H1 (cell line): ENCODE data around the gene ACTR1B. TPM values are rescaled to one million over a fixed set of nuclear protein-coding genes. Genes with fewer than 3 reads are reported as not detected.

Experiments
- ATF3 ChIP-seq: IDR thresholded peaks from 2 replicates; pipeline ENCODE4 v1.6.1; 2011; ENCODE audit warnings: low read depth, mild to moderate bottlenecking, low read length; ENCODE audit not compliant: insufficient read depth
- BACH1 ChIP-seq: IDR thresholded peaks from 2 replicates; pipeline ENCODE4 v1.6.1; 2012; ENCODE audit warnings: low read length, improper control_type of control experiment
- BCL11A ChIP-seq, 2 experiments: IDR thresholded peaks; one replicate each; pipeline ENCODE4 v1.6.1; 2011; ENCODE audit warnings: low read depth in 2 of 2, low read length in 2 of 2, mild to moderate bottlenecking in 2 of 2
- EGR1 ChIP-seq: IDR thresholded peaks from 2 replicates; pipeline ENCODE4 v1.6.1; 2011; ENCODE audit warnings: low read depth, low read length, borderline replicate concordance
- RAD21 ChIP-seq, 2 experiments: IDR thresholded peaks in 1 of 2; conservative IDR thresholded peaks in 1 of 2; 2 replicates each; pipeline ENCODE4 v1.6.1; 2011; ENCODE audit warnings: low read depth in 2 of 2, low read length in 2 of 2, improper control_type of control experiment in 1 of 2, inconsistent platforms in 1 of 2, mild to moderate bottlenecking in 1 of 2, moderate library complexity in 1 of 2
- TAF7 ChIP-seq: optimal IDR thresholded peaks from 2 replicates; pipeline ENCODE3; 2011; ENCODE audit warnings: low read depth, mild to moderate bottlenecking, inconsistent platforms, low read length, moderate library complexity, borderline replicate concordance
- TBP ChIP-seq: IDR thresholded peaks from 2 replicates; pipeline ENCODE4 v1.6.1; 2011; ENCODE audit warnings: low read depth, low read length, improper control_type of control experiment
- polyA plus RNA-seq, 7 experiments: library from polyadenylated mRNA; depleted of rRNA in 3 of 7; stranded (reverse) in 5 of 7; unstranded in 2 of 7; fragments of >200 nt in 5 of 7; fragments of 200-250 nt in 2 of 7; gene quantifications; 1 replicate in 5 of 7; 2 replicates in 1 of 7; 4 replicates in 1 of 7; pipeline versions ENCODE4 v1.2.1 to v1.2.3, GENCODE V29; 2011 to 2013; ENCODE audit warnings: missing spikeins in 2 of 7, mixed read lengths in 2 of 7
- total RNA-seq: library from RNA; stranded (reverse); fragmentation: NEBNext Ultra II Directional; extraction: Animal tissue kit (Norgen Biotek cat#: 25700); gene quantifications from 2 replicates; pipeline ENCODE4 v1.2.1, GENCODE V29; 2021
- TF ChIP-seq, protein P1 (sequence below): fragments of 300-600 bp; sonication (generic); IDR thresholded peaks from 2 replicates; pipeline ENCODE4 v1.7.1; 2012; ENCODE audit warnings: low read length, moderate library complexity, mild to moderate bottlenecking, inconsistent platforms; ENCODE audit not compliant: insufficient replicate concordance

ACTR1B gene
- total and polyA plus RNA-seq, 2 of the 8 experiments (the other 6 are each of a cell fraction or from before 2014, with no cell fraction given): 40.7 to 56.0 TPM

DNA sequence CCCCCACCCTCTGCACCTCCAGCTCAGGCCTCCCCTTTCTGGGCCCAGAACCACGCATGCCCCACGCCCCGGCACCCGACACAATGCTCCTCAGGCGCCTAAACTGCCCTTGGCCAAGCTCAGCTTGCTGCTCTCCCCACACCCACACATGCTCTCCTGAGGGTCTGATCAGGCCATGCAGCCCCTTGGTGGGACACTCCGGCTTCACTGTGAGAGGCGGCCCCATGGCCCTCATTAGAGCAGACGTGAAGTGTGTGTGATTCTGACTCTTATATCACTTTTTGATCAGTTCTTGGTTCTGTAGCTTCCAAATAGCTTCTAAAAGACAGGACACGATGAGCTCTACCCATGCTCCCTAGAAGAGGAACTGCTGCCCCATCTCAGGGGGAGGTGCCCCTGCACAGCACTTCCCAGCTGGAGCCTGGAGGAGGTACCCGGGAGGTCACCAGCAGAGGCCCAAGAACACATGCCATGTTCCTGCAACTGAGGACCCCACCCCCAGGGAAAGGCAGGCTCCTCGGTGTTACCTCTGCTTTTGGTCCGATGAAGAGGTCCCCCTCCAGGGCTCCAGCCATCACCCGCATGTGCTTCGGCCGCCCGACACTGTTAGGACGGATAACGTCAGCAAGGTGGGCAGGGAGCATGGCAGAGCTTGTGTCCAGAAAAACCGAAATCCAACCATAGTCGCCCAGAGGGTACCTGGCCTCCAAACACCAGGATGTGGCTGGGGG lies 3.6 kb downstream of the ACTR1B start (continued):
- TF ChIP-seq, protein P1, sequence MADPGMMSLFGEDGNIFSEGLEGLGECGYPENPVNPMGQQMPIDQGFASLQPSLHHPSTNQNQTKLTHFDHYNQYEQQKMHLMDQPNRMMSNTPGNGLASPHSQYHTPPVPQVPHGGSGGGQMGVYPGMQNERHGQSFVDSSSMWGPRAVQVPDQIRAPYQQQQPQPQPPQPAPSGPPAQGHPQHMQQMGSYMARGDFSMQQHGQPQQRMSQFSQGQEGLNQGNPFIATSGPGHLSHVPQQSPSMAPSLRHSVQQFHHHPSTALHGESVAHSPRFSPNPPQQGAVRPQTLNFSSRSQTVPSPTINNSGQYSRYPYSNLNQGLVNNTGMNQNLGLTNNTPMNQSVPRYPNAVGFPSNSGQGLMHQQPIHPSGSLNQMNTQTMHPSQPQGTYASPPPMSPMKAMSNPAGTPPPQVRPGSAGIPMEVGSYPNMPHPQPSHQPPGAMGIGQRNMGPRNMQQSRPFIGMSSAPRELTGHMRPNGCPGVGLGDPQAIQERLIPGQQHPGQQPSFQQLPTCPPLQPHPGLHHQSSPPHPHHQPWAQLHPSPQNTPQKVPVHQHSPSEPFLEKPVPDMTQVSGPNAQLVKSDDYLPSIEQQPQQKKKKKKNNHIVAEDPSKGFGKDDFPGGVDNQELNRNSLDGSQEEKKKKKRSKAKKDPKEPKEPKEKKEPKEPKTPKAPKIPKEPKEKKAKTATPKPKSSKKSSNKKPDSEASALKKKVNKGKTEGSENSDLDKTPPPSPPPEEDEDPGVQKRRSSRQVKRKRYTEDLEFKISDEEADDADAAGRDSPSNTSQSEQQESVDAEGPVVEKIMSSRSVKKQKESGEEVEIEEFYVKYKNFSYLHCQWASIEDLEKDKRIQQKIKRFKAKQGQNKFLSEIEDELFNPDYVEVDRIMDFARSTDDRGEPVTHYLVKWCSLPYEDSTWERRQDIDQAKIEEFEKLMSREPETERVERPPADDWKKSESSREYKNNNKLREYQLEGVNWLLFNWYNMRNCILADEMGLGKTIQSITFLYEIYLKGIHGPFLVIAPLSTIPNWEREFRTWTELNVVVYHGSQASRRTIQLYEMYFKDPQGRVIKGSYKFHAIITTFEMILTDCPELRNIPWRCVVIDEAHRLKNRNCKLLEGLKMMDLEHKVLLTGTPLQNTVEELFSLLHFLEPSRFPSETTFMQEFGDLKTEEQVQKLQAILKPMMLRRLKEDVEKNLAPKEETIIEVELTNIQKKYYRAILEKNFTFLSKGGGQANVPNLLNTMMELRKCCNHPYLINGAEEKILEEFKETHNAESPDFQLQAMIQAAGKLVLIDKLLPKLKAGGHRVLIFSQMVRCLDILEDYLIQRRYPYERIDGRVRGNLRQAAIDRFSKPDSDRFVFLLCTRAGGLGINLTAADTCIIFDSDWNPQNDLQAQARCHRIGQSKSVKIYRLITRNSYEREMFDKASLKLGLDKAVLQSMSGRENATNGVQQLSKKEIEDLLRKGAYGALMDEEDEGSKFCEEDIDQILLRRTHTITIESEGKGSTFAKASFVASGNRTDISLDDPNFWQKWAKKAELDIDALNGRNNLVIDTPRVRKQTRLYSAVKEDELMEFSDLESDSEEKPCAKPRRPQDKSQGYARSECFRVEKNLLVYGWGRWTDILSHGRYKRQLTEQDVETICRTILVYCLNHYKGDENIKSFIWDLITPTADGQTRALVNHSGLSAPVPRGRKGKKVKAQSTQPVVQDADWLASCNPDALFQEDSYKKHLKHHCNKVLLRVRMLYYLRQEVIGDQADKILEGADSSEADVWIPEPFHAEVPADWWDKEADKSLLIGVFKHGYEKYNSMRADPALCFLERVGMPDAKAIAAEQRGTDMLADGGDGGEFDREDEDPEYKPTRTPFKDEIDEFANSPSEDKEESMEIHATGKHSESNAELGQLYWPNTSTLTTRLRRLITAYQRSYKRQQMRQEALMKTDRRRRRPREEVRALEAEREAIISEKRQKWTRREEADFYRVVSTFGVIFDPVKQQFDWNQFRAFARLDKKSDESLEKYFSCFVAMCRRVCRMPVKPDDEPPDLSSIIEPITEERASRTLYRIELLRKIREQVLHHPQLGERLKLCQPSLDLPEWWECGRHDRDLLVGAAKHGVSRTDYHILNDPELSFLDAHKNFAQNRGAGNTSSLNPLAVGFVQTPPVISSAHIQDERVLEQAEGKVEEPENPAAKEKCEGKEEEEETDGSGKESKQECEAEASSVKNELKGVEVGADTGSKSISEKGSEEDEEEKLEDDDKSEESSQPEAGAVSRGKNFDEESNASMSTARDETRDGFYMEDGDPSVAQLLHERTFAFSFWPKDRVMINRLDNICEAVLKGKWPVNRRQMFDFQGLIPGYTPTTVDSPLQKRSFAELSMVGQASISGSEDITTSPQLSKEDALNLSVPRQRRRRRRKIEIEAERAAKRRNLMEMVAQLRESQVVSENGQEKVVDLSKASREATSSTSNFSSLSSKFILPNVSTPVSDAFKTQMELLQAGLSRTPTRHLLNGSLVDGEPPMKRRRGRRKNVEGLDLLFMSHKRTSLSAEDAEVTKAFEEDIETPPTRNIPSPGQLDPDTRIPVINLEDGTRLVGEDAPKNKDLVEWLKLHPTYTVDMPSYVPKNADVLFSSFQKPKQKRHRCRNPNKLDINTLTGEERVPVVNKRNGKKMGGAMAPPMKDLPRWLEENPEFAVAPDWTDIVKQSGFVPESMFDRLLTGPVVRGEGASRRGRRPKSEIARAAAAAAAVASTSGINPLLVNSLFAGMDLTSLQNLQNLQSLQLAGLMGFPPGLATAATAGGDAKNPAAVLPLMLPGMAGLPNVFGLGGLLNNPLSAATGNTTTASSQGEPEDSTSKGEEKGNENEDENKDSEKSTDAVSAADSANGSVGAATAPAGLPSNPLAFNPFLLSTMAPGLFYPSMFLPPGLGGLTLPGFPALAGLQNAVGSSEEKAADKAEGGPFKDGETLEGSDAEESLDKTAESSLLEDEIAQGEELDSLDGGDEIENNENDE: no peak
- TF ChIP-seq TBP: no peak
- no peak for TF ChIP-seq EGR1
- no peak for TF ChIP-seq ATF3
- no peak for TF ChIP-seq BACH1
- no peak for TF ChIP-seq RAD21 (IDR thresholded peaks at IDR 0.05 in 1 of 2, conservative IDR thresholded peaks at IDR 0.05 in 1 of 2; ENCODE audit: low read depth in 2 of 2, low read length in 2 of 2)
- TF ChIP-seq TAF7: no peak
- no peak for TF ChIP-seq BCL11A (IDR thresholded peaks at IDR 0.05; ENCODE audit: low read depth in 2 of 2, low read length in 2 of 2)
